Measurements from ENCODE around the gene LIPC.

The LIPC gene

DNA sequence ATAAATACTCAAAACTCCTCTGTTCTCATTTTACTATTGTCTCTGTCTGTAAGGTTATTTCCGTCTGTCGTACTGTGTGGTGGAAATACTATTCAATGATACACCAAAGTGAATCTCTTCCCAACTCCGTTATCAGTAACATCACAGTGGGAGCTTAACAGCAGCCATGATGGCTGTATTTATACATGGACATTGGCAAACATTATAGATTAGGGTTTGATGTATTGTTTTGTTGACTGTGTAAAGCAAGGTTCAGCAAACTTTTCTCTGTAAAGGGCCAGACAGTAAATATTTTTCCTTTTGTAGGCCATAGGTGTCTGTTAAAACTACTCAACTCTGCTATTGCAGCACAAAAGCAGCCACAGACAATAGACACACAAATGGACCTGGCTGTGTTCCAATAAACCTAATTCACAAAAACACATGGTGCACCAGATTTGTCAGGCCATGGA, 23.2 kb downstream of the LIPC start:
- DNase-seq (ENCODE audit: low read depth, low spot score) = no peak

DNA sequence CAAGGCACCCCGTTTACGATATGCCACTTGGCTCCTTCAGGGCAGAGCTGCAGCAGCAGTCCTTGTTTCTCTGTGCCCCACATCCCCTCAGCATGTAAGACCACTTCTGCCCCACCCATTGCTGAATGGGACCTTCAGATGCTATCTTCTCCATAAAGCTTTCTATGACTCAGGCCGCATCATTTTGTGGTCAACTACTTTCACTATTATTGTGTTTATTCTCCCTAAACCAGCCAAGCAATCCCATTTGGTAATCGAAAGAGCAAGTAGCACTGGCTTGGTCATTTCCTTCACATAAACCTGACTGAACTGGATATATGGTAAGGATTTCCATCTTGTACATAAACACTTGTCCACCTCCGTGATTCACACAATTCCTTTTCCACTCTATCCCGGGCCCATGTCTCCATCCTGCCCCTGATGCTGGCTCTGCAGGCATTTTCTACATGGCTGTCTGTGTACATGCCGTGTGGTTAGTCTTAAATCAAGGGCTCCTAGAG, 25.7 kb downstream of the LIPC start:
- DNase-seq (ENCODE audit: low read depth, low spot score) = no peak

DNA sequence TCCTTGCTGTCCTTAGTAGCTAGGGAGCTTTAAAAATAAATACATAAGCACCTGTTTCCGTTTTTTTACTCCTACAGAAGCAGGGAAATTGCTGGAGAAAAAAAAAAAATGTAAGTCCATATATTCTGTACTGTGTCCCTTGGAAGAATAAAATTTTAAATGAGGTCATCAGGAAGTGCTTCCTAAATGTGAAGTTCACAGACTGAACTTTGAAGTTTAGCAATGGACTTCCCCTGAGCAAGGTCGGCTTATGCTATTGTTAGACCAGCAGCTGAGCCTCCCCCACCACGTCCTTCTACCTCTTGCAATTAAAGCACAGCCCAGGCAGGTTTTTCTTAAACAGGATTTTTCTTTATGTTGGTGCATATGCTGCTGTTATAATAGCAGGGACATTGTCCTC, 26.3 kb downstream of the LIPC start:
- DNase-seq (ENCODE audit: low read depth, low spot score) = no peak

DNA sequence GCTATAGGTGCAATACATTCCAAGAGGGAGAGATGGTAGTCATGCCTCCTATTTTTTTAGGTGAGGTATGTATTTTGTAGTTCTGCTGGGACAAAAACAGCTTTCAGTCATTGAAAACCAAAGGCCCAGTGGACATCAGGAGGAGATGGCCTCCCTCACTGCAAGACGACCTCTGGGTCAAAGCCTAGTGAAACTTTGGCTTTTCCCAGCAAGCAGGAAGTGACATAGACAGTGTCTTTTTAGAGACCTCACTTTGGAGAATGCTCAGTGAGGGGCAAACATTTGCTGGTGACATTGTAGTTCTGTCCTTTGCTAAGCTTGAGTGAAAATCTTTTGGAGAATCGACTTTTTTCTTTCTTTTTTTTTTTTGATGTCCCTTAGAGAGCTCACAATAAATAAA, 27.3 kb downstream of the LIPC start:
- DNase-seq (ENCODE audit: low read depth, low spot score) = no peak

DNA sequence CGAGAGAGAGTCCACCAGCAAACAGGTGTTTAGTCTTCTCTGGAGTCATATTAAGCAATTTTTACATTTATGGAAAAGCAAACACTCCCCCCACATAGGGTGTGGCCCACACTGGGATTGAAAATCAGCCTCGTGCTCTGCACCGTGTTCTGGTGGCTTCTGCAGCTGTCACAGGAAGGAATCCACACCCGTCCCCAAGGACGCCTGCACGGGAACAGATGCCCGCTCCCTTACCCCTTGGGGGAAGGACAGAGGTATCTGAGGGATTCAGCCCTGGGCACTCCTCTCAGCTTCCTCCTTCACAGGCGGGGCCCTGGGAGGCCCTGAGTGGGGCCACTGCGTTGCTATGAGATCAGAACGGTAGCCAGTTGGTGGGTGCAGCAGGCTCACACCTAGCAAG, 27.8 kb downstream of the LIPC start:
- no peak for DNase-seq (ENCODE audit: low read depth, low spot score)

DNA sequence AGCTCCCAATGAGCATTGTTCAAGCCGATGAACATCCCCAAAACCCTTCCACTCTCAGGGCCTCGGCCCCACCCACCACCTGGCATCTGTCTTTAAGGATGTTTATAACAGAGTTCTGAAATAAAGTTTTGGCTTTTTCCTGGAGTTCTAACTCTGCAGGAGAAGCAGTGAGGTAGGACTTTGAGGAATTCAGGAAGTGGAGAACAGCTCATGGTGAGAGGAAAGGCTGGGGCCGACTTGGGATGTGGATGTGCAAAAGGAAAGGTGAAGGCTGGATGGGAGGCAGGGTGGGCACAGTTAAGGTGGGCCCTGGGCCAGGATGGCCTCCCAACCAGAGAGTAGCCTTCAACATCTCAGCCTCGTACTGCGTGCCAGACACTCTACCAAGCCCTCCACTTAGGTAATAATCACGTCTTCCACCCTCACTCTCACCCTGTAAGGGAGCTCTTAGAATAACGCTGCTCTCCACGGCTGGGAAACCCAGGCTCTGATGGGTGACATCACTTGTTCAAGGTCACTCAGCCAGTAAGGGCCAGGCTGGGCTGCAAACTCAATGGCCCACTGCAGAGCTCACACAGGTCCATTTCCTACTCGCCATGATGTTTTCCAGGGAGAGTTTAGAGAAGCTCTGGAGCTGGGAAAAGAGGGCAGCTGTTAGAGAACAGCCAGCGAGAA, 28.5 kb downstream of the LIPC start:
- DNase-seq (ENCODE audit: low read depth, low spot score) = no peak

DNA sequence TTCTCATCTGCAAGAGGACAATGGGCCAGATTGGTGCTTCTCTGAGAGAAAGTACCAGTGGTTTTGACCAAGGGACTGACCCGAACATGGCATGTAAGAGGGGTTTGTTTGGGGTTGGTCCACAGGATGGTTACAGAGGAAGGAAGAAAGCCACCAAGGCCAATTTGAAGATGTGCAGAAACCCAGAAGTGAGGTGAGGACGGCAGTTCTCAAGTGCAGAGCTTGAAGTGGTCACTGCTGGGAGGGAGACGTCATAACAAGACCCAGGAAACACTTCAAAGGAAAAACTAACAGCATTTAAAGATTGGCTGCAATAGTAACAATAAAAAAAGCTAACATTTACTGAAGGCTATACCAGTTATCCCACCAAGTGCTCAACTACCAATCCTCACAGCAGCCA, 29.1 kb downstream of the LIPC start:
- no peak for DNase-seq (ENCODE audit: low read depth, low spot score)

DNA sequence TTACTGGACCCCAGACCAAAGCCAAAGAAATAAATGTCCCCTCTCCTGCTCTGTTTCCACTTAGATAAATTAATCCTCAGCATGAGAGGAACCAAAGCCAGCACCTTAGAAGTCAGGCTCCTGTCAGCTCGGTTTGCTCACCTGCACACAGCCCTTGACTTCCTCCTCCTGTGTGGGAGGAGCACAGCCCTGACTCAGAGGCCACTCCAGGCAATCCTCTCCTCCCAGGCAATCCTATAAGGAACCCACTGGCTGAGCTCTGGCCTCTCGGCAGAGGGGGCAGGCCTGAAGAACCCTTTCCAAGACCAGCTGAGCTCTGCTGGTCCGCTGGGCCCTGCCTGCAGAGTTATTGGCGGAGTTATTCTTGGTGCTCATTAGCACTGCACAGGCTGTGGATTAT, 30.8 kb downstream of the LIPC start:
- no peak for DNase-seq (ENCODE audit: low read depth, low spot score)

DNA sequence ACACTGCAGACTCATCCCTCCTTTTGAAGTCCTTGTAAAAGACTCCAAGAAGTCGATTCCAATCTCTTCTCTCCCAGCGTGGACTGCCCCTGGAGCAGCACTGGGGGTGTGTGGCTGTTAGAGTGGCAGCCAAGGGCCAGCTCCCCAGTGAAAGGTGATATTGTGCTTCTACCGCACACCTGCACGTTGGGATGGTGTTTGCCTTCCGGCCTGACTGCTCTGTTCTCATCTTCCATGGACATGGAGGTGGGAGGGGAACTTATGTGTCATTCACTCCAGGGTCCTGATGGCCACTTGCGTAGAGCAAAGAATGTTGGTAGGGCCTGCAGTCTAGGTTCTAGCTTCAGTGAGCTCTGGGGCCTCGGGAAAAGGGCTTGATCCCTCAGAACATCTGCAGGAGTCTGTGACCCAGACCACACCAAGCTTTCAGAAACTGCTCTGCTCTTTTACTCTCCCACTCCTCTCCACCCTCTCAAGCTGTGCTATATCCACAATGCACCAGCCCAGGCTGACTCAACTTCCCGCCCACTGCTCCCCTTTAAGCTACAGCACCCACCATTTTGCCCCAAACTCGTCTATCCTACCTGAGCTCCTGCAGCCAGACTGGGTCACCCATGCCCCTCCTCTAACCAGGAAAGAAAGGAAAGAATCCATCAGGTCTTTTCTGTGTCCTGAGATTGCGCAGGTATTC, 31.3 kb downstream of the LIPC start:
- DNase-seq (ENCODE audit: low read depth, low spot score) = no peak

DNA sequence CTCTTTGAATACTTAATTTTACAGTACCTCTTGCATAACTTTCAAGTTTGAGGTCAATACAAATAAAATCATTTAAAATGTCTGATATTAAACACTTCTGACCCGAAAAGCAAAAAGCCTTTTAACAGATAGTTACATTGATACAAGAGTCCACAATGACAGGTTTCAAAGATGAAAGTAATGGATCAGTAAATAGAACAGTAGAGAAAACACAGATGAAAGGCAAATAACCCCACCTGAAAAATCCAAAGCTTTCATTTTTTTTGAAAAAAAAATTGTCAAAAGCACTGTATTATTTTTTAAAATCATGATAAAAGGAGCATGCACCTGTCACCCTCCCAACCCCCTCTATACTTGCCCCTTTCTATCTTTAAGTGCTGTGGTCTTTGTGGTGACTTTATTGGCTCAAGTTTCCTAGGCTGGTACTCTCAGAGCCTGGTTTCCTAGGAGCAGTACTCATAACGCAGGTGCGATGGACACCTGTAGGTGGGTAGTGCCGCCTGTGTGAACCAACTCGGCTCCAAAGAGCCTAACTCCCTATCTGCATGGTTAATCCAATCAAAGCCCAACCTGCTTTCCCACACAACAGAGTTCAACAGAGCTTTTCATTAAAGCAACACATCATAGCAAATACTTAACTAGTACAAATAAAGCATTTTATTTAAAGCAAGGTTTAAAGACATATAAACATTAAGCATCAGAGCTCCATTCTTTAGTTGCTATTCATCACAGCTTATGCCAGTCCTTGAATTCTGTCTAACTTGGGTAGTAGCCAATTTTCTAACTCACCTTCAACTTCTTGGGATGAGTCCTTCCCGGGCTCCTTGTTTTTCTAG, 32.2 kb downstream of the LIPC start:
- DNase-seq (ENCODE audit: low read depth, low spot score) = no peak

DNA sequence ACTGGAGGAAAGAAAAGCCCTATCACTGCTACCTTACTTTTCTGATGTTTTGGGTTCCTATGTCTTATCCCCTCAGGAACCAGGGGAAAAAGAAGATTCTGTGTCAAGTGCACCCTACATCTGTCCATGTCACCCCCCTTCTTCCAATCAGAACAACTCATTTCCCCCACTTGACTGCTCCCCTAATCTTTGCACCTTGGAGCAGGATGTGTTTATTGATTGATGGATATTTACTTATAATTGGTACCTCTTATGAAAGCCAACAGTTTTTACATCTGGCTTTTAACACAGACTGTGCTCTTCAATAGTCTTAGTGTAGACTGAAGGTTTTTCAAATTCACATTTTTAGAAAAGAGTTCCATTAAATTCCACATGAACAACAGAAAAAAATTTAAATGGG, 33.3 kb downstream of the LIPC start:
- no peak for DNase-seq (ENCODE audit: low read depth, low spot score)

DNA sequence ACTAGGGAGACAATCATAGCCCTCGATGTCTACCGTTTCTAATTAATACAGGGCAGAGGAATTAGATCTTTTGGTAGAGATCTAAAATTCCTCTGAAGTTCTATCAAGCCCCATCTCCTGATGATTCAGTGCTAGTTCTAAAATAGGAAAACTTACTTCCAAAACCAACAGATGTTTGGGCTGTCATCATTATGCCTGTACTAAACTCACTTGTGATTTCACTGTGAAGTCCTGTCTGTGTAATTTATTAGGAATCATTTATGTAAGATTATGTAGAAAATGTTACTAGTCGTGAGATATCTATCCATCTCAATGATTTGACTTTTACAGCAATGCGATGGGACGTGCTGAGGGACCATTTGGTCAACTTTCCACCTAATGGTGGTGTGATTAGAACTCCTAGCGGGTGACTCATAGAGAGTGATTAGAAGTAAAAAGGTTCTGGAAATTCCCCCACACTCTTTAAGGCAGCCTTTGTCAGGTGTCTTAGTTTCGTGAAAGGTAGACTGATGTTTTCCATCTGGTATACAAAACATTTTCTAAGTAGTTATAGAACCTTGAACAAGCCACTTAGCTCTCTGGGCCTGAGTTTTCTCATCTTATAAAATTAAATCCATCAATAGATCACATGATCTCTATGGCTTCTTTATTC, 34.2 kb downstream of the LIPC start:
- no peak for DNase-seq (ENCODE audit: low read depth, low spot score)

DNA sequence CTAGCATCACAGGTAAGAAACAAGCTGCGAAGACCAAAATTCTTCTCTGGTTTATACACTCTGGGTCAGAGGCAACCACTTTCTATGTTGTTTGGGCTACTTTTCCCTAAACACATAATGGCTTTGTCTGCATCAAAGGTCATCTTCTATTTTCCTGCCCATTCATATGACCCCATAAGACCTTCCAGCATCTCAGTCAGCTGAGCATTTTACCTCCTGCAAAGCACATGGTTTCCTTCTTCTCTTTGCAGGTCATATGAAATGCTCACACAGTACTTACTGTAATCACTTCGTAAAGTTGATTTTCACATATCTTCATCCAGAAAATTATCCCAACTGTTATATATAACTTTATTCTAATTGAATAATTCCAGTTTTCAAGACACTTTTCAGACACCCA, 34.8 kb downstream of the LIPC start:
- DNase-seq (ENCODE audit: low read depth, low spot score) = no peak

DNA sequence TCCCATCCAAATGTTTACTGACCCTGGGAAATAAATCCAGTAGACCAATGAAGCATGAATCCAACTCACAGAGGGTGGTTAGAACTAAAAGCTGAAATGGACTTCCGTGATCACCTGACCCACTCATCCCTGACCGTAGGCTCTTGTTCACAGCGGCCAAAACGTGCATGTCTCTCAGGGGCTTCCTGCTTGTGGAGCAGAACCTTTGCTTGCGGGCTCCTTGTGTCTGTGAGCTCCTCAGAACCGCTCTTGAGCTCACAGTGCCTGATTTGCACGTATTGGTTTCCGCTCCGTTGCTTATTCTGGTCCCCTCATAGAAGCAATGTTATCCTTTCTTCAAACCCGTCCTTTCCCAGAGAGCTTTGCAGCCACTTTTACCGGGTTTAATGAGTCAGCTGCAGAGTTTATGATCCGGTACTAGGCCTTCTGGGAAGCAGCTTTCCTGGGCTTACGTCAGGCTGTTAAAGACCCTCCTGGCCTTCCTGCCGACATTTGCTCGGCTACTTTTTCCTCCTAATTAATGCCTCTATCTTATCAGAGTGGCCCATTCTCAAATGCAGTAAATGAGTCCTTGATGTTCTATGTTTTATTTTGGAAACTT, 35.4 kb downstream of the LIPC start:
- no peak for DNase-seq (ENCODE audit: low read depth, low spot score)

DNA sequence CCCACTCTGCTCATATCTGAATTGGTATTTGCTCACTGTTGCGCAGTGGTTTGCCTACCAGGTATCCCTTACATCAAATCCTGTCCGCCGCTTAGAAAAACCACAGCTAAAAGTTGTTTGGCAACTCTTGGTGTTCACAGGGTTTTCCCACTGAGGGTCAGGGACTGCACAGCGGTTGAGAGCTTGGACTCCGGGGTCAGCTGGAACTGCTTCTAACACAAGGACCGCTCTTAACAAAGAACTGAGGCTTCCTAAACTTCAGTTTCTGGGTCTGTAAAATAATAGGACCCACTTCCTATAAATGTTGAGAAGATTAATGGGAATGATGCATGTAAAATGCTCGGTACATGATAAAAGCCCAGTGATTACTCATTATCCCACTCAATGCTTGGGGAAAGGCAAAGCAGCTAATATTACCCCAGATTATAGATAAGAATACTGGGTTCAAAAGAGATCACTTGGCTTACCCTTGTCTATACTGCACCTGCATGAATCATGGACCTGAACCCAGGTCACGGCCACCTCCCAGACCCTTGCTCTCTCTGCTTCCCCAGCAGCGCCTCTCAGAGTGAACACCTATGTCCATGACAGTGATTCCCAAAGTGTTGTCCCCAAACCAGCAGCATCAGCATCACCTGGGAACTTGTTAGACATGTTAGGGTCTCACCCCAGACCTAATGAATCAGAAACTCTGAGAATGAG, 36.1 kb downstream of the LIPC start:
- no peak for DNase-seq (ENCODE audit: low read depth, low spot score)

DNA sequence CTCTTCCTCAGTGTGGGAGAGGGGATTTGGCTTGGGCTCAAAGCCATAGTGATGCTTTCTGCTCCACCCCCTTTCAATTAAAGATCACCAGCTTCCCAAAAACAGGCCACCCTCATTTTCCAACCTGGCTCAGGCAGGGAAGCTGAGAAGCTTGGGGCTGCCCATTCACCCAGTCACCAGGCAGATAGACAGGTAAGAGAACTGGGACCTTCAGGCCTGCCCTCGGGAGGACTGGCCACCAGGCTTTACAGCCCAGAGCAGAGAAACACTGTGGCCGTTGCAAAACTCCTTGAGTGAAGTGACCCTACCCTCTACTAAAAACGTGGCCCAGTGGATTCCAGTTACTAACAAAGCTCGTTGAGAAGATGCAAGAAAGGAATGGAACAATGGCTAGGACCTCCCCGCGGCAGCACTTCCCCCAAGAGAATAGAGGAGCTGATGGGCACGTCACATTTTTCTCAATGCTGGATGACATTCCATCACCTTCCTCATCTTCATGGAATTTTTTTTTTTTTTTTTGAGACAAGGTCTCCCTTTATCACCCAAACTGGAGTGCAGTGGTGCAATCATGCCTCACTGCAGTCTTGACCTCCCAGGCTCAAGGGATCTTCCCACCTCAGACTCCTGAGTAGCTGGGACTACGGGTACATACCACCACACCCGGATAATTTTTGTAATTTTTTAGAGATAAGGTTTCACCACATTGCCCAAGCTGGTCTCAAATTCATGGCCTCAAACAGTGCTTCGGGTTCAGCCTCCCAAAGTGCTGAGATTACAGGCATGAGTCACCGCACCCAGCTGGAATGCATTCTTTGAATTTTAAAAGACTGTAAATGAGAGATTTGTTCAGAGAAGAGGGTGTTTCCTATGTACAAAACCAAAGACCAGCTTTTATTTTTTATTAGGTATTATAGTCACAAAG, 37.9 kb downstream of the LIPC start:
- DNase-seq (ENCODE audit: low read depth, low spot score) = no peak

DNA sequence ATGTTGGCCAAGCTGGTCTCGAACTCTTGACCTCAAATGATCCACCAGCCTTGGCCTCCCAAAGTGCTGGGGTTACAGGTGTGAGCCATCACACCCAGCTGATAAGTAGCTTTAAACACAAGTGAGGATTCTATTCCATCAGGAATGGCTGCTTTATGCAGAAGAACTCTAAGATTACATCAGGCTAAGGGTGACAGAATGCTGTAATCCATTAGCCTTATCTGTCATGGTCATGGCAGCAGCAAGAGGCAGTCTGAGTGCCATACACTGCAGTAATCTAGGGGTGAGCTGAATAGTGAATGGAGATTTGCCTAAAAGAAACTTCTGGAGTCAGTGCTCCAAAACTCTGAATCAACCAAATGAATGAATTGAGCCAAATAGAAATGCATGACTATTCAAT, 39.6 kb downstream of the LIPC start:
- DNase-seq (ENCODE audit: low read depth, low spot score) = no peak

DNA sequence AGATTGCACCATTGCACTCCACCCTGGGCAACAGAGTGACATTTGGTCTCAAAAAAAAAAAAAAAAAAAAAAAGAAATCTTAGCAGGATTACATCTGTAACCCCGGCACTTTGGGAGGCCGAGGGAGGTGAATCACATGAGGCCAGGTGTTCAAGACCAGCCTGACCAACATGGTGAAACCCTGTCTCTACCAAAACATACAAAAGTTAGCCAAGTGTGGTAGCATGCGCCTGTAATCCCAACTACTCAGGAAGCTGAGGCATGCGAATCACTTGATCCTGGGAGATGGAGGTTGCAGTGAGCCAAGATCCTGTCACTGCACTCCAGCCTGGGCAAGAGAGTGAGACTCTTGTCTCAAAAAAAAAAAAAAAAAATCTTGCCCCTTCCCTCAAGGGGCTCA, 40.4 kb downstream of the LIPC start:
- DNase-seq (ENCODE audit: low read depth, low spot score) = no peak

DNA sequence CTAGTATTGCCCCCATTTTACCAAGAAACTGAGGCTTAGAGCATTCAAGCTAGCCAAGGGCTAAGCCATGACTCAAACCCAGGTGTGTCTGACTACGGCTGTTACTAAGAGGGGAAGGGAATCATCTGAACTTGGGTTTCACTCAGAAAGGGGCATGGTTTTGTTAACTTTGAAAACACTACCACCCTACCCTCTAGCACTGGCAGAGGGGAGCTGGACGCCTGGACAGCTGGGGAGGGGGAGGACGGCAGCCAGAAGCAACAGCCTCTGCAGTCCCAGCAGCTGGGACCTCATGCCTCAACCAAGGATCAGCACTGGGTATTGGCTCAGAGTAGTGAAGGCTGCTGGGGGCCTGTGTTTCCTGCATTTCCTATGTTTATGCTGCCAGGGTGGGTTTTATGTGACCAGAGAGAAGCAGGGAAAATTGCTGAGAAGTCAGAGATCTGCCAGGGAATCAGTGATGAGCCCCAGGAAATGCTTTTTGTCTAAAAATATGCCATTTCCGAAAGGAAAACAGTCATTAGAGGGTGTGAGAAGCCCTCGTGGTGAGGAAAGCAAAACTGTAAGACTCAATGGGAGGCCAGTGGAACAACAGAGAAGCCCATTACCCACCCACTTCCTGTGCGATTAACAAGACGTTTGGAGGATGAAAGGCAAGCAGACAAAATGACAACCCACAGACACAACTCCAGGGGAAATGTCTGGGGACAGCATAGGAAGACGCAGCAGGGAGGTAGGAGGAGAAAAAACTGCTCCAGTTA, 41.2 kb downstream of the LIPC start:
- no peak for DNase-seq (ENCODE audit: low read depth, low spot score)
